NCI-H146 treated with DMSO at 0.1 percent for 48 hours (cell line): ENCODE data around the gene RGS9.
"Not testable (repeated sequence)": the region's sequence is repeated elsewhere in the genome, so short reads cannot be mapped to it uniquely, and the experiment has no call there.

Experiments used
- DNase-seq: peaks from one replicate; lab custom pipeline; 2025; ENCODE audit not compliant: unreplicated experiment; lab: John Stamatoyannopoulos, UW

The RGS9 gene

GRCh38 chr17:65109990-65110680 lies 27.0 kb upstream of the RGS9 start:
- no peak for DNase-seq

GRCh38 chr17:65115839-65116238 lies 21.3 kb upstream of the RGS9 start:
- no peak for DNase-seq

- not testable (repeated sequence) for DNase-seq
Measured at GRCh38 chr17:65116515-65116914, 20.7 kb upstream of the RGS9 start.

DNA sequence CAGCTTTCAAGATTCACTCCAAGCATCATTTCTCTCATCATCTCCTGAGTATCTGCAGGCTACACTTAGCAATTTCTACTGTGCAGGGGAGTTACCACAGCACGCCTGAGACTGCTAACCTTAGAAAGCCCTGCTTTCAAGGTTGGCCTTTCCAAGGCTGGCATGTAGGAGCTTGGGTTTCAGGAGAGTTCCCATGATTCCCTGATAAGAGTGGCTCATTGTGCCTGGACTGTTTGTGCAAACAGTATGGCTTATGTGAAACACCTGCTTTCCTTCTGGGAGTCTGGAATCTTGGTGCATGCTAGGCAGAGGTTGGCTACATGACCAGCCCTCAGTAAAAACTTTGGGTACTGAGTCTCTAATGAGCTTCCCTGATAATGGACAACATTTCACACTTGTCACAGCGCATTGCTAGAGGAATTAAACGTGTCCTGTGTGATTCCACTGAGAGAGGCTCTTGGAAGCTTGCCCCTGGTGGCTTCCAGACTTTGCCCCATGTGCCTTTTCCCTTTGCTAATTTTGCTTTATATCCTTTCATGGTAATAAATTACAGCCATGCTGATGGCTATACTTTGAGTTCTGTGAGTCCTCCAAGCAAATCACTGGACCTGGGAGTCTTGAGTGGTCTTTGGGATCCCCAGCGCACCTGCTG lies 19.7 kb upstream of the RGS9 start:
- DNase-seq = no peak

- no peak for DNase-seq
Measured at GRCh38 chr17:65121368-65121767, 15.8 kb upstream of the RGS9 start.

GRCh38 chr17:65121916-65122806 lies 15.0 kb upstream of the RGS9 start:
- DNase-seq = no peak

- DNase-seq = peak; percentile 75
Measured at GRCh38 chr17:65122836-65123756, 14.1 kb upstream of the RGS9 start.

DNA sequence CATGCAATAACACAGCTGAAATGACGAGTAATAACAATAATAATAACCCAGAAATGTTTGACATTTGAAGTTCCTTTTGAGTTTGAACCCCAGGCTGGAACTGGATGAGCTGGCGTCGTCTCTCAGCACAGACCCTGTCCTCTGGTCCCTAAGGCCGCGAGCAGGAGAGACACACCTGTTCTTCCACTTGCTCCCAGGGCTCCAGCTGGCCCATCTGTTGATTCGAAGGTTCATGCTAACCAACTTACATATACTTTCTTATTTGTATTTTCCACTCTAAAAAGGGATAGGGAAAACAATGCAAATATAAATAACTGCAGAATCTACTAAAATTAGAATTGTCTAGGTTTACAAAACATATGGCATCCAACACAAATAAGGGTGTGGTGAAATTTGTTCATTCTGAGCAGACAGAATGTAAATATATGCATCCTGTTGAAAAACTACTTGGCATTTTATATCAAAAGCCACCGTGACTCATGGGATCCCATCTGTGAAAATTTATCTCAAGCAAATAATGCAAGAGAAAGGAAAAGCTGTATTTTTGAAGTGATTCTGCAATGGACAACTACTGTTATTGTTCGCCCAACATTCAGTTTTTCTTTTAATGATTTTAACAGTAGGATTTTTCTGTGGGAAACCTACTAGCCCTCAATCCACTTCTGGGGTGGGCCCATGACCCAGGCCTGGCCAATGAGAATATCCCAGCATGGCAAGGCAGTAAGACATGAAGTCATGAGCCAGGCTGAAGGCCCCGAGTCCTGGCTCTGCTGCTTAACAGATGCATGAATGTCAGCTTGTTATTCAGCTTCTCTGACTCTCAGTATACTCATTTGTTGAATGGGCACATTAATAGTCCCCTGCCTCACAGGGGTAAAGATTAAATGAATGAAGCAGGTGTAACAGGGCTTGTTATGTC lies 13.2 kb upstream of the RGS9 start:
- no peak for DNase-seq

DNA sequence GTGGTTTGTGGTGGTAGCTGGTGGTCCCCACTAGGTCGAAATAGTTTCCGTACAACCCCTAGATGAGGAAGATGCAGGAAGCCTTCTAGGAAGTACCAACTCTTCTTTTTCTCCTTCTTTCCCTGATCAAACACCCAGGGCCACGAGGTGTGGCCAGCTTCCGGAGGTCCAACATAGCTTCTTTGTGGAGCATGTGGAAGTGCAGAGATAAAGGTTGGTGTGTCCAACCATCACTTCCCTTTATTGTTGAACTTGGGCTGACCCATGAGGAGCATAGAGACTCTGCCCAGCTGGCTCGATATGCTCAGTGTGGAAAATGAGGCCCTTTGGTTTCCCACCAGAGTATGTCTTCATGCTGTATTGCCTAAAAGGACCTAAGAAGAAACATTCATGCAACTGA lies 6.3 kb upstream of the RGS9 start:
- no peak for DNase-seq

GRCh38 chr17:65131240-65131639 lies 5.9 kb upstream of the RGS9 start:
- DNase-seq = no peak

- DNase-seq = no peak
Measured at GRCh38 chr17:65131946-65132345, 5.2 kb upstream of the RGS9 start.

GRCh38 chr17:65134035-65134434 lies 3.1 kb upstream of the RGS9 start:
- no peak for DNase-seq

DNA sequence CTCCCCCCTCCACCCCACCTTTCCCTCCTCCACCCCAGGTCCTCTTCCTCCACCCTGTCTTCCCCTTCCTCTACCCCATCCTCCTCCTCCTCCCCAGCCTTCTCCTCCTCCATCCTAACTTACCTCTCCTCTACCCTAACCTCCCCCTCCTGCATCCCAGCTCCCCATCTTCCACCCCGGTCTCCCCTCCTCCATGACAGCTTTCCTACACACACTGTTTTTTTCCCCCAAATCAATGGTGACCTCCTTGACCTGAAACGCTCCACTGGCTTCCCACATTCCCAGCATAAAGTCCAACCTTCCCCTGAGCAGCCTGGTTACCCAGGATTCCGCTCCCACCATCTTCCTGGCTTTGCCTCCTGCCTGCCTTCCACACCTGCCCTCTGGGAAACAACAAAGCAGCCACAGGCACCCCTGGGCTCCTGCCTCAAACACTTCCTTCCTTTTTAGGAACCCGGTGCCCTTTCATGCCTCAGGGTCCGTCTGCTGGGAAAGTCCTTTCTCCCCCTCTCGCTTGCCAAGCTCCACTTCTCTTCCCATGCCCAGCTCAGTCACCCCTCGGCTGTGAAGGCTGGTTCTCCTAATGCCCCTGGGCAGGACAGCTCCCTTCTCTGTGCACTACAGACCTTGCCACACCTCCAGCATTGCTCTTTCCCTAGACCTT lies 2.1 kb downstream of the RGS9 start:
- peak; percentile 7 for DNase-seq

GRCh38 chr17:65142247-65142646 lies 5.1 kb downstream of the RGS9 start:
- no peak for DNase-seq

DNA sequence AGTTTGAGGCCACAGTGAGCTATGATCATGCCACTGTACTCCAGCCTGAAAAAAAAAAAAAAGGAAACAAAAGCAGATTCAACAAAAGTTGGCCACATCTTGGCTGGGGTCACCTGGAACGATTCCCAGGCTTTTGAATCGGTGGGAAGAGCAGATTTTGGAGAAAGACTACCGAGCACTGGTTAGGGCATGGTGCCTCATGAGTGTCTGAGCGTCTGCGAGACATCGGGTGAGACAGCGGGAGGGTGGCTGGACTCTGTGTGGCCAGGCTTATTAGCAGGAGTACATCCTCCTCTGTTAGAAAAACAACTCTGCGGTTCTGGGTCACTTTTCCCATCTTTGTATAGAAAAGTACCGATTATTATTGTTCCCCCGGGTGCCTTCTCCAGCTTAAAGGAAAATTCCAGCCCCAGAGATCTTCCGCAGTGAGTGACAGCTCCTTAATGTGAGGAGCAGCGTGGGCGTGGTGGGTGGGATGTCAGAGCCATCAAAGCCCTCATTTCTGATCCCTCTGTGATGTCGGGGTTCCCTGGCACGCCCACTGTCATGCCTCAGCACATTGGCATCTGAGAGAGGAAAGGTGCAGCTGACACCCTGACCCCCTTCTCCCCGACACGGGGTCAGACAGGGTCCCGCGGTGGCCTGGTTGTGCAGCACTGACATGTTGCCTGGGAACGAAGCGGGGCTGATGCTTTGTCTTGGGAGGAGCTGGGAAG lies 6.9 kb downstream of the RGS9 start:
- no peak for DNase-seq

GRCh38 chr17:65145743-65146142 lies 8.6 kb downstream of the RGS9 start:
- DNase-seq = no peak

DNA sequence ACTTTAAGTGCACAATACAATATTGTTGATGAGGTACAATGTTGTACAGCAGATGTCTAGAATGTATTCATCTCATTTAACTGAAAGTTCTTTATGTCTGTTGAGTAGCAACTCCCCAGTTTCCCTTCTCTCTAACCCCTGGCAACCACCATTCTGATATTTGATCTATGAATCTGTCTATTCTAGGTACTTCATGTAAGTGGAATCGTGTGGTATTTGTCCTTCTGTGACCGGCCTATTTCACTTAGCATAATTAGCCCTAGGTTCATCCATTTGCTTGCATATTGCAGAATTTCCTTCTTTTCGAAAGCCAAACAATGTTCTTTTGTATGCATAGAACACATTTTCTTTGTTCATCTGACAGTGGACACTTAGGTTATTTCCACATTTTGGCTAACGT lies 10.8 kb downstream of the RGS9 start:
- DNase-seq = no peak

DNA sequence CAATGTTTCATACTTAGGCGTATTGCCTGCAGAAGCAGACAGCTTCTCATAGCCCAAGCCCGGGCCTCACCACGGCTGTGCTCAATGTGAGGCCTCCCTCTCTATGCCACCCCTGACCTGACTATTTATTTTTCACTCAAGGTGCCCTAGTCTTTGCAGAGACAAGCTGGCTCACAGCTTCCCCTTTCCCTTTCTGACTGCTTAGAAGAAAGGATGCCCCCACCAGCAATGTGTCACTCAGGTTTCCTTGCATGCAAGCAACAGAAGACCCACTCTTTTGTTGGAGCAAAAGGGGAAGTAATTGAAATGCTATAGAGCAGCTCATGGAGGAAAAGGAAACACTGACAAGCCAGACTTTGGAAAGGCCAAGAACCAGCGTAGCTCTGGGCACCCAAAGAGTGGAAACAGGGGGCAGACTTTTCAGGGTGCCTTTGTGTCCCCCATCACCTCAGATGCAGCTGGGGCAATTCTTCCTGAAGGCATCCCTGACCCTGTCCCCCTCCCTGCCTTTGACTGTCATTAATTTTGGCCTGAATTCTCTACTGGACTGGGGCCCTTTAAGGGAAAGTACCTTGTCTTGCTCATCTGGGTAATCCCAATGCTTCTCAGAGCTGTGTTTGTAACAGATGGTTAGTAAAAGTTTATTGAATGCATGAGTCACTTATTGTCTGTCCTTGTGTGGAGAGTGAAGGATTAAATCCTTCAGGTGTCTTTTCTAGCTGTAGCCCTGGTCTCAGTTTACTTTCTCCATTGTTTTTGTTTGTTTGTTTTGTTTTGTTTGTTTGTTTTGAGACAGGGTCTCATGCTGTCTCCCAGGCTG lies 17.8 kb downstream of the RGS9 start:
- no peak for DNase-seq
